ENCODE measurements around the gene SLC35A3. TPM values are rescaled to one million over a fixed set of nuclear protein-coding genes. Genes with fewer than 3 reads are reported as not detected.

Gene SLC35A3
- total and polyA plus RNA-seq, 9 of the 15 experiments (the other 6 are each of a cell fraction or from before 2014, with no cell fraction given) = 3.5 to 21.7 (median 13.2) TPM

GRCh38 chr1:100053727-100054126 lies 83.9 kb downstream of the SLC35A3 start:
- DNase-seq (ENCODE audit: extremely low read depth in 1 of 4, low spot score in 3 of 4) (no peak), FAIRE-seq (no peak), ATAC-seq (no peak)
- no peaks in the 10 kb centered on the region for H3K9me3 ChIP-seq (replicated peaks; ENCODE audit: control insufficient read depth, insufficient read depth, low read depth, low read length)
- no peaks in the 10 kb centered on the region for H3K27me3 ChIP-seq (ENCODE audit: control insufficient read depth in 2 of 2, insufficient read depth in 2 of 2, low read length in 2 of 2)
- TF ChIP-seq ZNF639 (CRISPR knock-in tag; conservative IDR thresholded peaks at IDR 0.05 in 1 of 2, IDR thresholded peaks at IDR 0.05 in 1 of 2) (no peak), NFYB (IDR thresholded peaks at IDR 0.05; ENCODE audit: extremely low read depth, insufficient read length) (no peak), KAT7 (CRISPR knock-in tag; IDR thresholded peaks at IDR 0.05; ENCODE audit: borderline replicate concordance) (no peak)
- in situ Hi-C loops (cut with MboI) = no loop called here
- H3K4me2 ChIP-seq (ENCODE audit: insufficient read depth, low read length) = no peak overlapping the region
- intact Hi-C loops (cut with micrococcal nuclease) = no loop called here
- no peaks in the 10 kb centered on the region for H3K9me1 ChIP-seq (ENCODE audit: control insufficient read depth, insufficient read depth, low read length)
- BruUV-seq (replicated peaks) = no TSS peak
- H3K79me2 ChIP-seq (ENCODE audit: control insufficient read depth, insufficient read depth, low read length) = peaks cover 73% of the 10 kb centered on the region
- CTCF ChIA-PET (ENCODE audit: low intra/inter-chr PET ratio) = no interaction called here
- H3K9ac ChIP-seq (ENCODE audit: insufficient read depth in 1 of 2, low read depth in 2 of 2, low read length in 2 of 2) = no peak overlapping the region
- peaks cover 9% of the 10 kb centered on the region for H4K20me1 ChIP-seq (replicated peaks; ENCODE audit: control insufficient read depth, insufficient read depth, low read length)
- 93% methylated on average over 3 of the region's 4 CpGs for WGBS (ENCODE audit: insufficient coverage, low coverage, missing lambda C conversion rate)
- no peak overlapping the region for H3K27ac ChIP-seq (ENCODE audit: extremely low read depth, low read depth, low read length)
- peaks cover 0 to 18% of the 10 kb centered on the region in 2 experiments; a peak in 4 of 5 replicates for H3K4me1 ChIP-seq (replicated peaks in 1 of 2; ENCODE audit: control insufficient read depth in 2 of 2, insufficient read depth in 2 of 2, low read length in 2 of 2)
- POLR2A ChIA-PET = interaction anchor here (0.7 kb wide), 1 partner anchor 15 kb away, joined by 3 read pairs; a partner anchor contains a TSS
- no peak overlapping the region for H2AFZ ChIP-seq (ENCODE audit: low read depth, low read length)
- peaks cover 48% of the 10 kb centered on the region; the same call in 2 of the 3 replicates for H3K36me3 ChIP-seq (ENCODE audit: control insufficient read depth, insufficient read depth, low read length)
- no peak overlapping the region for H3K4me3 ChIP-seq
